Right atrium auricular region (tissue), 2 donors: Measurements from ENCODE around the gene FHIT. TPM values are rescaled to one million over a fixed set of nuclear protein-coding genes. Genes with fewer than 3 reads are reported as not detected.

Experiments used
- DNase-seq: peaks from one replicate; pipeline ENCODE4 v3.0.0-alpha.2; 2019; ENCODE audit warnings: low spot score
- H3K27ac ChIP-seq, 2 donors: fragments of 200-600 bp; sonication (generic); 1 replicate in 1 of 2; 2 replicates in 1 of 2; pipeline ENCODE4 v1.5.1; 2016 to 2019
- H3K27me3 ChIP-seq, 2 donors: fragments of 200-600 bp; sonication (generic); one replicate each; pipeline versions ENCODE4 v1.5.1 to v1.6.0; 2017 to 2019
- H3K36me3 ChIP-seq: fragments of 200-600 bp; sonication (generic); one replicate; pipeline ENCODE4 v1.5.1; 2016
- H3K4me1 ChIP-seq, 2 donors: fragments of 200-600 bp; sonication (generic); one replicate each; pipeline versions ENCODE4 v1.5.1 to v1.6.0; 2017 to 2019
- H3K4me3 ChIP-seq, 2 donors: fragments of 200-600 bp; sonication (generic); 1 replicate in 1 of 2; 2 replicates in 1 of 2; pipeline ENCODE4 v1.5.1; 2017 to 2019; ENCODE audit warnings: mild to moderate bottlenecking in 1 of 2, moderate library complexity in 1 of 2
- H3K9me3 ChIP-seq, 2 donors: fragments of 200-600 bp; sonication (generic); one replicate each; pipeline ENCODE4 v1.5.1; 2019
- total RNA-seq, 2 donors: library from RNA; depleted of rRNA; stranded (reverse); fragments of >200 nt; gene quantifications; one replicate each; pipeline ENCODE4 v1.1.0, GENCODE V29; 2016
- TF ChIP-seq, protein P1 (sequence below), 2 donors: fragments of 200-600 bp; sonication (generic); IDR thresholded peaks; one replicate each; pipeline ENCODE4 v1.5.1; 2019; ENCODE audit warnings: antibody characterized with exemption in 2 of 2

Gene FHIT
- total RNA-seq, 2 donors from 2014 or later: 10.4 to 11.0 TPM

- Histone ChIP-seq H3K36me3 (no peaks in the 10 kb centered on the region), H3K4me3 (no peak overlapping the region), H3K27ac (no peak overlapping the region), H3K9me3 (peaks cover 0 to 15% of the 10 kb centered on the region in 2 donors), H3K27me3 (no peaks in the 10 kb centered on the region), H3K4me1 (no peaks in the 10 kb centered on the region)
- DNase-seq: no peak
- TF ChIP-seq, protein P1, sequence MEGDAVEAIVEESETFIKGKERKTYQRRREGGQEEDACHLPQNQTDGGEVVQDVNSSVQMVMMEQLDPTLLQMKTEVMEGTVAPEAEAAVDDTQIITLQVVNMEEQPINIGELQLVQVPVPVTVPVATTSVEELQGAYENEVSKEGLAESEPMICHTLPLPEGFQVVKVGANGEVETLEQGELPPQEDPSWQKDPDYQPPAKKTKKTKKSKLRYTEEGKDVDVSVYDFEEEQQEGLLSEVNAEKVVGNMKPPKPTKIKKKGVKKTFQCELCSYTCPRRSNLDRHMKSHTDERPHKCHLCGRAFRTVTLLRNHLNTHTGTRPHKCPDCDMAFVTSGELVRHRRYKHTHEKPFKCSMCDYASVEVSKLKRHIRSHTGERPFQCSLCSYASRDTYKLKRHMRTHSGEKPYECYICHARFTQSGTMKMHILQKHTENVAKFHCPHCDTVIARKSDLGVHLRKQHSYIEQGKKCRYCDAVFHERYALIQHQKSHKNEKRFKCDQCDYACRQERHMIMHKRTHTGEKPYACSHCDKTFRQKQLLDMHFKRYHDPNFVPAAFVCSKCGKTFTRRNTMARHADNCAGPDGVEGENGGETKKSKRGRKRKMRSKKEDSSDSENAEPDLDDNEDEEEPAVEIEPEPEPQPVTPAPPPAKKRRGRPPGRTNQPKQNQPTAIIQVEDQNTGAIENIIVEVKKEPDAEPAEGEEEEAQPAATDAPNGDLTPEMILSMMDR (IDR thresholded peaks at IDR 0.05): no peak
These were observed 591.2 kb downstream of the FHIT start for GRCh38 chr3:60660026-60660425.

GRCh38 chr3:60659098-60659497 lies 592.2 kb downstream of the FHIT start:
- Histone ChIP-seq H3K27me3 (no peaks in the 10 kb centered on the region), H3K27ac (no peak overlapping the region), H3K4me1 (no peaks in the 10 kb centered on the region), H3K36me3 (no peaks in the 10 kb centered on the region), H3K9me3 (peaks cover 0 to 15% of the 10 kb centered on the region in 2 donors), H3K4me3 (no peak overlapping the region)
- no peak for DNase-seq
- TF ChIP-seq, protein P1 (IDR thresholded peaks at IDR 0.05): no peak

DNA sequence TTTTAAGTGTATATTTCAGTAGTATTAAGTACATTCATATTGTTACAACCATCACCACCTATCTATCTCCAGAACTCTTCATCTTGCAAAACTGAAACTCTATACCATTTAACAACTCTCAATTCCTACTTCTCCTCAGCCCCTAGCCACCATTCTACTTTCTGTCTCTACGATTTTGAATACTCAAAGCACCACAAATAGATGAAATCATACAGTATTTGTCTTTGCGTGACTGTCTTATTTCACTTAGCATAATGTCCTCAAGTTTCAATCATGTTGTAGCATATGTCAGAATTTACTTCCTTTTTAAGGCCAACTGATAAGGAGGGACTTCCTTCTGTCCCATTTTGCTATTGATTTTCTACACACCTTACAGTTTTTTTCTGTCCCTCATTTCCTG lies 593.3 kb downstream of the FHIT start:
- peaks cover 0 to 15% of the 10 kb centered on the region in 2 donors for H3K9me3 ChIP-seq

GRCh38 chr3:60652829-60653228 lies 598.4 kb downstream of the FHIT start:
- Histone ChIP-seq H3K36me3 (no peaks in the 10 kb centered on the region), H3K27me3 (no peaks in the 10 kb centered on the region), H3K9me3 (no peaks in the 10 kb centered on the region), H3K4me3 (no peak overlapping the region), H3K4me1 (no peaks in the 10 kb centered on the region), H3K27ac (no peak overlapping the region)
- no peak for DNase-seq
- TF ChIP-seq, protein P1 (IDR thresholded peaks at IDR 0.05): no peak

More for the DNA sequence above, 593.3 kb downstream of the FHIT start:
- TF ChIP-seq, protein P1 (IDR thresholded peaks at IDR 0.05): no peak
- Histone ChIP-seq H3K27ac (no peak overlapping the region), H3K4me3 (no peak overlapping the region), H3K27me3 (no peaks in the 10 kb centered on the region), H3K36me3 (no peaks in the 10 kb centered on the region), H3K4me1 (no peaks in the 10 kb centered on the region)
- no peak for DNase-seq

DNA sequence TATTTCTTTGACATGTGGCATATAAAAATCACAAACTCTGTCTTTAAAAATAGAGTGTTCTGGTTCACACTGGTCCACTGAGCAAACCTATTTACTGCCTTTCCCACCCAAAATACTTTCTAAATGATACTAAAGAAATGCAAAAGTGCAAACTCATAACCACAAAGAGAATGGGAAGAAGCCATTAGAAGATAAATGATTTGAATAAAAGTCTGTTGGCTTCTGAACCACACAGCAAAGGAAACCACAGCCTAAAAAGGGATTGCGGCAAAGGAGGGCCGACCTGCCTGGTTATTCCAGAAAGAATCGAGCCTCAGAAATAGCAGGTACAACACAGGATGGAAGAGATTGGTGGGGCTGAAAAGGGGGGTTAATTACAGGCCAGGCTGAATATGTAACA lies 599.5 kb downstream of the FHIT start:
- H3K36me3 ChIP-seq: no peaks in the 10 kb centered on the region
- no peaks in the 10 kb centered on the region for H3K27me3 ChIP-seq
- no peak for DNase-seq
- H3K9me3 ChIP-seq: no peaks in the 10 kb centered on the region
- H3K27ac ChIP-seq: no peak overlapping the region
- no peaks in the 10 kb centered on the region for H3K4me1 ChIP-seq
- H3K4me3 ChIP-seq: no peak overlapping the region
- TF ChIP-seq, protein P1 (IDR thresholded peaks at IDR 0.05): no peak

DNA sequence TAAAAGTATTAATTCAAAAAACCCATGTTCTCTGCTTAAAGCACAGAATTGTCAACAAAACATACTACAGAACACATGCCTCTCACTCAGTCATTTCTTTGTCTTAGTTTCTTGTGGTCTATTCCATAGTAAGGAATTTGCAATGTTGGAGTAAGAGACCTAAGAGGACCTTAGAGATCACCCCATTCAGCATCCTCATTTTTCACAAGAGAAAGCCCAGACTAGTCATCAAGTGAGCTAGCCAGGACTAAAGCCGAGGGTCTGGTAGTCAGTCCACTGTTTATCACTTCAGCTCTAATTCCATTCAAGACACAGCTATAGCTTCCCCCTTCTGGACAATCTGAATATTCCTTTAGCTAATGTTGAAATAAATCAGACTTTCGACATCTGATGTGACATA lies 601.1 kb downstream of the FHIT start:
- Histone ChIP-seq H3K27me3 (no peaks in the 10 kb centered on the region), H3K36me3 (no peaks in the 10 kb centered on the region), H3K9me3 (no peaks in the 10 kb centered on the region), H3K4me1 (no peaks in the 10 kb centered on the region), H3K27ac (no peak overlapping the region), H3K4me3 (no peak overlapping the region)
- TF ChIP-seq, protein P1 (IDR thresholded peaks at IDR 0.05): no peak
- DNase-seq: no peak
